Kidney epithelial cell (primary cell): Measurements from ENCODE around the gene CDK5RAP1. TPM values are rescaled to one million over a fixed set of nuclear protein-coding genes. Genes with fewer than 3 reads are reported as not detected.
A peak's percentile ranks its signal among the peaks of the same experiment; 100 is the strongest.

Experiments
- DNase-seq: peaks from one replicate; pipeline ENCODE4 v3.0.0-alpha.2; 2010; ENCODE audit warnings: low read depth
- H3K27me3 ChIP-seq: 2 replicates; pipeline ENCODE4 v1.6.0; 2011; ENCODE audit warnings: low read length; ENCODE audit not compliant: control insufficient read depth, insufficient read depth
- H3K36me3 ChIP-seq: 2 replicates; pipeline ENCODE4 v1.5.1; 2011; ENCODE audit warnings: low read length; ENCODE audit not compliant: control insufficient read depth, insufficient read depth
- H3K4me3 ChIP-seq: 2 replicates; pipeline ENCODE4 v1.5.1; 2011; ENCODE audit warnings: low read depth, mild to moderate bottlenecking, control low read depth, low read length
- CTCF ChIP-seq: IDR thresholded peaks from 2 replicates; pipeline ENCODE4 v1.5.1; 2011; ENCODE audit warnings: mild to moderate bottlenecking, moderate library complexity, low read length, control low read depth, inconsistent platforms; ENCODE audit not compliant: insufficient read depth, poor library complexity, severe bottlenecking
- total RNA-seq: library from RNA; depleted of rRNA; stranded (reverse); fragments of >200 nt; gene quantifications from 2 replicates; pipeline ENCODE4 v1.2.3, GENCODE V29; 2015

CDK5RAP1 gene
- total RNA-seq, 1 donor from 2014 or later, result 39.4 TPM

GRCh38 chr20:33377366-33377765 lies 24.0 kb downstream of the CDK5RAP1 start:
- H3K27me3 ChIP-seq, result no peaks in the 10 kb centered on the region
- no peak for DNase-seq
- no peak overlapping the region for H3K4me3 ChIP-seq
- TF ChIP-seq CTCF, result no peak
- H3K36me3 ChIP-seq, result no peaks in the 10 kb centered on the region

DNA sequence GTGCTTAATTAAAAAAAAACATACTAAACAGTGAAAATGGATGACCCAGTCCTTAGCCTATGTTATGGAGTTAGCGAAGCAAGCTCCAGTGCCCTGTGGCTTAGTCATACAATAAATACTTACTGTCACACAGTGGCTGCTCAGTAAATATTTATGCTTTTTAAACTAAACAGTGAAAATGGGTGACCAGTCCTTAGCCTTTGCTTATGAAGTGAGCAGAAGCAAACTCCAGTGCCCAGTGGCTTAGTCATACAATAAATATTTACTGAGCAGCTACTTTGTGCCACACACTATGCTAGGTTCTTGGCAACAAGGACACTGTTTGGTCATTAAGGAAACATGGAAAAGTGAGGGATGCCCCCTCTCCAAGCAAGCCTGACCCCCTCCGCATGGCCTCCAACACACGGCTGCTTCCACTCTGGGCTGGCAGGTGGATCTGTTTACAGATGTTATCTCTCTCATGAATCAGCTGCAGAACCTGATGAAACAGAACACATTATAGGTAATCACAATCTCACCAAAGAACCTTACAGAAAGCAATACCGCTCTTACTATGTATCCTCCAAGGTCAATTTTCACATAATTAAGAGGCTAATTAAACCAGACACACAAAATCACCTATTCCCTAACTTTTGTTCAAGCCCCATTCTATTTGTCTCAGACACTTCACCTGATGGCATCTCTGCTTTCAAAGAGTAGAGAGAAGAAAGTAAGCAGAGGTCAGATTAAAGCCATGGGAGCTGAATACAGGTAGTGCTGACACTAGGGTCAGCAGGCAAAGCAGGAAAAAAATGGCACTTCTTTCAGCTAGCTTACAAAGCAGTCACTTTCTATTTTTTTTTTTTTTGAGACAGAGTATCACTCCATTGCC lies 27.3 kb downstream of the CDK5RAP1 start:
- no peak for TF ChIP-seq CTCF
- H3K27me3 ChIP-seq, result no peaks in the 10 kb centered on the region
- H3K4me3 ChIP-seq, result no peak overlapping the region
- H3K36me3 ChIP-seq, result no peaks in the 10 kb centered on the region
- peak; percentile 71 for DNase-seq

DNA sequence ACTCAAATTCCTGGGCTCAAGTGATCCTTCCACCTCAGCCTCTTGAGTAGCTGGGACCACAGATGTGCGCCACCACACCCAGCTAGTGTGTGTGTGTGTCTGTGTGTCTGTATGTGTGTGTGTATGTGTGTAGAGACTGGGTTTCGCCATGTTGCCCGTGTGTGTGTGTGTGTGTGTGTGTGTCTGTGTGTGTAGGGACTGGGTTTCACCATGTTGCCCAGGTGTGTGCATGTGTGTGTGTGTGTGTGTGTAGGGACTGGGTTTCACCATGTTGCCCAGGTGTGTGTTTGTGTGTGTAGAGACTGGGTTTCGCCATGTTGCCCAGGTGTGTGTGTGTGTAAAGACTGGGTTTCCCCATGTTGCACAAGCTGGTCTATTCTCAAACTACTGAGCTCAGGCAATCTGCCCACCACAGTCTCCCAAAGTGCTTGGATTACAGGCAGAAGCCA lies 28.3 kb downstream of the CDK5RAP1 start:
- Histone ChIP-seq H3K36me3 (no peaks in the 10 kb centered on the region), H3K27me3 (no peaks in the 10 kb centered on the region), H3K4me3 (no peak overlapping the region)
- TF ChIP-seq CTCF, result no peak
- no peak for DNase-seq

GRCh38 chr20:33370291-33370690 lies 31.0 kb downstream of the CDK5RAP1 start:
- no peak for TF ChIP-seq CTCF
- no peaks in the 10 kb centered on the region for H3K36me3 ChIP-seq
- no peaks in the 10 kb centered on the region for H3K27me3 ChIP-seq
- no peak overlapping the region for H3K4me3 ChIP-seq
- peak; percentile 51 for DNase-seq

GRCh38 chr20:33362898-33363297 lies 38.4 kb downstream of the CDK5RAP1 start:
- TF ChIP-seq CTCF, result no peak
- no peak for DNase-seq
- no peaks in the 10 kb centered on the region for H3K36me3 ChIP-seq
- H3K27me3 ChIP-seq, result no peaks in the 10 kb centered on the region
- H3K4me3 ChIP-seq, result no peak overlapping the region
